LNCAP (cell line): Measurements from ENCODE around the gene PRKCA.

Experiments
- TF ChIP-seq, protein P1 (sequence below): fragments of 450-650 bp; IDR thresholded peaks from 2 replicates; pipeline ENCODE4 v1.5.1; 2017; ENCODE audit warnings: mild to moderate bottlenecking

PRKCA gene

DNA sequence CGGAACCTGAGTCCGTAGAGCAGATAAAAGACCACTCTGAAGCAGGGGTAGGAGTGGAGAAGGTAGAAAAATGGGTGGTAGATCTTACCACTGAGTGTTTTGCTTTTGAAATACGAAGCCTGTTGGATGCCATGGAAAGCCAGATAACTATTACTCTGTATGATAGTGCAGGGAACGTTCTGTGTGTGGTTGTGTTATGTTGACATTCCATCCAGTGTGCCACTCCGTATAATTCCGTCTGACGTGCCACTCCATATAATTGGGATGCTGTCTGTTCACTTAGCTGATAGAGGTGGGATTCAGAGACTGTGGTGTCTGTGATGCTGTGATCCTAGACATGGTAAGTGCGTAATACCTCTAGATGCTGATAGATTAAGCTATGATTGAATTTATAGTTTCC, 269.3 kb downstream of the PRKCA start:
- TF ChIP-seq, protein P1, sequence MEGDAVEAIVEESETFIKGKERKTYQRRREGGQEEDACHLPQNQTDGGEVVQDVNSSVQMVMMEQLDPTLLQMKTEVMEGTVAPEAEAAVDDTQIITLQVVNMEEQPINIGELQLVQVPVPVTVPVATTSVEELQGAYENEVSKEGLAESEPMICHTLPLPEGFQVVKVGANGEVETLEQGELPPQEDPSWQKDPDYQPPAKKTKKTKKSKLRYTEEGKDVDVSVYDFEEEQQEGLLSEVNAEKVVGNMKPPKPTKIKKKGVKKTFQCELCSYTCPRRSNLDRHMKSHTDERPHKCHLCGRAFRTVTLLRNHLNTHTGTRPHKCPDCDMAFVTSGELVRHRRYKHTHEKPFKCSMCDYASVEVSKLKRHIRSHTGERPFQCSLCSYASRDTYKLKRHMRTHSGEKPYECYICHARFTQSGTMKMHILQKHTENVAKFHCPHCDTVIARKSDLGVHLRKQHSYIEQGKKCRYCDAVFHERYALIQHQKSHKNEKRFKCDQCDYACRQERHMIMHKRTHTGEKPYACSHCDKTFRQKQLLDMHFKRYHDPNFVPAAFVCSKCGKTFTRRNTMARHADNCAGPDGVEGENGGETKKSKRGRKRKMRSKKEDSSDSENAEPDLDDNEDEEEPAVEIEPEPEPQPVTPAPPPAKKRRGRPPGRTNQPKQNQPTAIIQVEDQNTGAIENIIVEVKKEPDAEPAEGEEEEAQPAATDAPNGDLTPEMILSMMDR: no peak

- TF ChIP-seq, protein P1: no peak
Measured at GRCh38 chr17:66573078-66573477, 270.7 kb downstream of the PRKCA start.

GRCh38 chr17:66574123-66574522, 271.7 kb downstream of the PRKCA start:
- TF ChIP-seq, protein P1: no peak

DNA sequence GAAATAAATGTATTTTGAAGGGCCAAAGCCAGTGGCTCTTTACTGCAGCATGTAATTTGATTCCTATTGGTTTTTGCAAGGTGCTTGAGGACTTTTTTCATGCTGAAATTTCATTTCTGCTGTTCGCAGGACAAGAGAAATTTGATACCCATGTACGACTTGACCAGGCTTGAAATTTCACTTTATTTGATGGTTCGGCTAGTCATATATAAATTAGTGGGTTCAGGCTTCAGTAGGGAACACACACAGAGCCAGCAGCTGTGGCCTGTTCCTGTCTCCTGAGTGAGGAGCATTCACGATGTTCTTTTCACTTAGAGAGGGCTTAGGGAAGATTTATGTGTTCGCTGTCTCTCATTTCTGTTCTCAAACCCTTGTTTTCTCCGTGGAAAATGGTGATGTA, 274.1 kb downstream of the PRKCA start:
- TF ChIP-seq, protein P1: no peak

- TF ChIP-seq, protein P1: no peak
Measured at GRCh38 chr17:66577041-66577440, 274.6 kb downstream of the PRKCA start.

DNA sequence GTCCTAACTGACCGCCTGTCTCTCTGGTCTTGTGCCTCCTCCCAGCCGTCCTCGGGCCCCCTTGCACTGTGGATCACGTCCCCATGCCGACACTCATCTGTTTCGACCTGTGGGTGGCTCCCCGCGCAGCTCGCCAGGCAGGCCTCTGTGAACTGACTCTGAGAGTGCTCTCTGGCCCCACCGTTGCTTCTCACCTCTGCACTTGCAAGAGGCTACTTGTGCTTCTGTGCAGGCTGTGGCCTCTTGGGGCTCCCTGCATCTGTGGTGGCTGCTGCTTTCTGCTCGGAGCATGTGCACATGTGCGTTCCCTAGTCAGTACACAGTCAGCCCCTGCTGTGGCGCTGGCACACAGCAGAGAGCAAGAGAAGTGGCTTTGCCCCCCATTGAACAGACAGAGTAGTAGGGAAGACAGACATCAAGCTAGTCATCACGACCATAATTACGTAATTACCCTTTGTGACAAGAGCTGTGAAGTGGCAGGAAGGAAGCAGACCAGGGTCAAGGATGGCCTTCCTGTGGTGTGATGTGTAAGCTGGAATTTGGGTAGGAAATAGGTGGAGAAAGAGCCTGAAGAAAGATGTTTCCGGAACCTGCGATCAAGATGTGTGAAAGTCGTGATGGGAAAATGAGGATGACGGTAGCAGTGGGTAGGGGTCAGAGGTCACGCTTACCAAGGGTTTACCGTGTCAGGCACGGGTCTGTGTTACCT, 276.5 kb downstream of the PRKCA start:
- TF ChIP-seq, protein P1: no peak

DNA sequence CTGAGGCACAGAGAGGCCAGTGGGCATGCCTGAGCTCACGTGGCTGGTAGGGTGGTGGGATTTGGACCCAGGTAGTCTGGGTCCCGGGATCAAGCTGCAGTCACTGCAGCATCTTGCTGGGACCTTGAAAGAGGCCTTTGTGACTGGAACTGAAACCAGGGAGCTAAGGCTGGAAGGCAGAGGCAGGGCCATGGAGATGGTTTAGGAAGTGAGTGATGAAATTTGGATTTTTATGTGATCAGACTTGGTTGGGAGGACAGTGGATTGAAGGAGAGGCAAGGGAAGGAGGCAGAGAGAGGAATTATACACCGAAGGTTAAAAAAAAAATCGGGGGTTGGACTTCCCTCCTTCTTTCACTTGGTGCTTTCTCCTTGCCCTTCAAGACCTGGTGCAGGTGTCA, 277.1 kb downstream of the PRKCA start:
- TF ChIP-seq, protein P1: no peak
